Right lung (tissue), 5 donors: ENCODE results near the gene GTF2A1. TPM values are rescaled to one million over a fixed set of nuclear protein-coding genes. Genes with fewer than 3 reads are reported as not detected.

Experiments used
- DNase-seq, 2 donors: peaks; one replicate each; pipeline ENCODE4 v3.0.0-alpha.2; 2013
- polyA plus RNA-seq, 5 donors: library from polyadenylated mRNA; unstranded; fragments of 120-200 nt; gene quantifications; one replicate each; pipeline versions ENCODE4 v1.2.1 to v1.2.3, GENCODE V29; 2013; ENCODE audit warnings: inconsistent platforms in 1 of 5, low replicate concordance in 1 of 5; ENCODE audit not compliant: insufficient read length in 5 of 5, insufficient read depth in 1 of 5

Gene GTF2A1
- polyA plus RNA-seq, 5 donors: 22.1 to 39.5 (median 35.6) TPM

GRCh38 chr14:81143793-81144192 lies 77.0 kb downstream of the GTF2A1 start:
- no peak for DNase-seq

DNA sequence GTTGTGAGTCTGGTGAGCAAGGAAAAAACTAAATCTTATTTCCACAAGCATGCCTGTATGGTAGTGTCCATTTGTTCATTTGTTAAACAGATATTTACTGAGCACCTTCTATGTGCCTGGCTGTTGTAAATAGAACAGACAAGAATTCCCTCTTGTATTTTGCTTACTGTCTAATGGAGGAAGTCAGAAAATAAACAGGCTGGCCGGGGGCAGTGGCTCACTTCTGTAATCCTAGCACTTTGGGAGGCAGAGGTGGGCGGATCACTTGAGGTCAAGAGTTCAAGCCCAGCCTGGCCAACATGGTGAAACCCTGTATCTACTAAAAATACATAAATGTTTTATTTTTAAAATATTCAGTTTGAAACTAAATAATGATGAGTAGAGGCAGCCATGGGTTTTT lies 79.3 kb downstream of the GTF2A1 start:
- no peak for DNase-seq

- no peak for DNase-seq
These were observed 82.3 kb downstream of the GTF2A1 start for GRCh38 chr14:81138429-81138828.

- DNase-seq: no peak
These were observed 83.4 kb downstream of the GTF2A1 start for GRCh38 chr14:81137316-81137715.

- DNase-seq: no peak
These were observed 87.4 kb downstream of the GTF2A1 start for GRCh38 chr14:81133400-81133799.

DNA sequence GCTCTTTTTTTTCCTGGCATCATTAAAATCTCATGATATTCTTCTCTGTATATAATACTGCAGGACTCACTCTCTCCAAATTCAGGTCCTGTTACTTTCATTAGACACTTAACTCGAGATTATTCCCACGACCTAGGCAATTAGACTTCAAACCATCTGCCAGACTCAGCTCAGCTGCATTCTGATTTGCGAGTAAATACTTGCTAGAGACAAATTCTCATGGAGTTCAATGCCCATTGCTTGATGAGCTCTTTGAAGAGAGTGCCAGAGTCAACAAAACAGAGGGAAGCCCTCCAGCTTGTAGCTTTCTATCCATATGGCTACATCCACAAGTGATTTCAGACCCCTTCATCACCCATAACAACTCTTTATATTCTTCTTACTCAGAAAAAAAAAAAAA lies 88.3 kb downstream of the GTF2A1 start:
- DNase-seq: peak in 1 of 2 donors; percentile 25

- DNase-seq: no peak
These were observed 91.5 kb downstream of the GTF2A1 start for GRCh38 chr14:81129242-81129641.

GRCh38 chr14:81127785-81128184 lies 93.0 kb downstream of the GTF2A1 start:
- DNase-seq: peak in 1 of 2 donors; percentile 7

- no peak for DNase-seq
These were observed 95.2 kb downstream of the GTF2A1 start for GRCh38 chr14:81125536-81125935.

Other genes with a start within 250 kb of the GTF2A1 start
- gene STON2, start 179.4 kb upstream of the GTF2A1 start, polyA plus RNA-seq: 10 to 100 TPM in 2 of 5 donors, 1 to 10 TPM in 3; 5.5 to 13.6 (median 9.9) TPM